CD14-positive monocyte (primary cell): ENCODE data around the gene PCDHGA6. TPM values are rescaled to one million over a fixed set of nuclear protein-coding genes. Genes with fewer than 3 reads are reported as not detected.
"Not testable (repeated sequence)": the region's sequence is repeated elsewhere in the genome, so short reads cannot be mapped to it uniquely, and the experiment has no call there.

Experiments
- DNase-seq, 3 donors: peaks; one replicate each; pipeline ENCODE4 v3.0.0-alpha.2; 2011 to 2022
- H2AFZ ChIP-seq: 2 replicates; pipeline ENCODE4 v1.6.0; 2012; ENCODE audit warnings: mild to moderate bottlenecking, low read depth, low read length, inconsistent platforms; ENCODE audit not compliant: insufficient read depth, poor library complexity, severe bottlenecking
- H3K27ac ChIP-seq, 2 donors: 1 replicate in 1 of 2; 2 replicates in 1 of 2; pipeline ENCODE4 v1.5.1; 2012 to 2013; ENCODE audit warnings: low read length in 2 of 2, control low read depth in 1 of 2, inconsistent platforms in 1 of 2, low read depth in 1 of 2, mild to moderate bottlenecking in 1 of 2
- H3K27me3 ChIP-seq, 2 donors: one replicate each; pipeline versions ENCODE4 v1.6.0 to v1.6.1; 2011 to 2013; ENCODE audit warnings: low read length in 2 of 2; ENCODE audit not compliant: control insufficient read depth in 2 of 2, insufficient read depth in 2 of 2
- H3K36me3 ChIP-seq, 2 donors: replicated peaks in 1 of 2; 1 replicate in 1 of 2; 2 replicates in 1 of 2; pipeline versions ENCODE4 v1.5.1 to v1.6.1; 2012 to 2013; ENCODE audit warnings: low read length in 2 of 2, control low read depth in 1 of 2, inconsistent platforms in 1 of 2, mild to moderate bottlenecking in 1 of 2; ENCODE audit not compliant: insufficient read depth in 2 of 2, control insufficient read depth in 1 of 2
- H3K4me1 ChIP-seq, 2 donors: 1 replicate in 1 of 2; 2 replicates in 1 of 2; pipeline versions ENCODE4 v1.5.1 to v1.6.1; 2012 to 2013; ENCODE audit warnings: low read length in 2 of 2, control low read depth in 1 of 2, inconsistent platforms in 1 of 2, mild to moderate bottlenecking in 1 of 2, moderate library complexity in 1 of 2; ENCODE audit not compliant: insufficient read depth in 2 of 2, control insufficient read depth in 1 of 2
- H3K4me2 ChIP-seq: replicated peaks from 2 replicates; pipeline ENCODE3; 2012; ENCODE audit warnings: low read length, moderate library complexity, mild to moderate bottlenecking; ENCODE audit not compliant: poor library complexity, severe bottlenecking; ENCODE audit errors: extremely low read depth
- H3K4me3 ChIP-seq, 3 experiments: fragments of 200-600 bp in 1 of 3; sonication (generic) in 1 of 3; replicated peaks in 1 of 3; 1 replicate in 2 of 3; 2 replicates in 1 of 3; pipeline ENCODE4 v1.5.1; 2011 to 2013; ENCODE audit warnings: low read length in 3 of 3, mild to moderate bottlenecking in 3 of 3, control low read depth in 2 of 3, low read depth in 2 of 3, inconsistent platforms in 1 of 3, moderate library complexity in 1 of 3
- H3K79me2 ChIP-seq: 2 replicates; pipeline ENCODE4 v1.6.0; 2012; ENCODE audit warnings: mild to moderate bottlenecking, control low read depth, inconsistent platforms, low read length, moderate library complexity; ENCODE audit not compliant: insufficient read depth
- H3K9ac ChIP-seq: 2 replicates; pipeline ENCODE4 v1.6.0; 2017; ENCODE audit warnings: low read length, mild to moderate bottlenecking; ENCODE audit not compliant: insufficient read depth, poor library complexity, severe bottlenecking
- H3K9me3 ChIP-seq, 2 donors: replicated peaks in 1 of 2; 1 replicate in 1 of 2; 2 replicates in 1 of 2; pipeline versions ENCODE4 v1.5.1 to v1.6.1; 2012 to 2013; ENCODE audit warnings: low read length in 2 of 2, control low read depth in 1 of 2; ENCODE audit not compliant: control insufficient read depth in 1 of 2, insufficient read depth in 1 of 2
- H4K20me1 ChIP-seq: 2 replicates; pipeline ENCODE4 v1.6.0; 2012; ENCODE audit warnings: mild to moderate bottlenecking, low read length, control low read depth, moderate library complexity; ENCODE audit not compliant: insufficient read depth
- H3K27ac Mint-ChIP-seq, 7 donors: one replicate each; pipeline ENCODE4 v1.8.0; 2020; ENCODE audit warnings: mild to moderate bottlenecking in 7 of 7, mixed read lengths in 7 of 7, moderate library complexity in 6 of 7, inconsistent platforms in 2 of 7
- H3K27me3 Mint-ChIP-seq, 3 donors: one replicate each; pipeline ENCODE4 v1.8.0; 2021 to 2022; ENCODE audit warnings: low read depth in 3 of 3, mild to moderate bottlenecking in 3 of 3, mixed read lengths in 3 of 3, moderate library complexity in 3 of 3, inconsistent platforms in 1 of 3
- H3K36me3 Mint-ChIP-seq, 2 donors: one replicate each; pipeline ENCODE4 v1.8.0; 2020; ENCODE audit warnings: mixed read lengths in 2 of 2, inconsistent platforms in 1 of 2, mild to moderate bottlenecking in 1 of 2
- H3K4me1 Mint-ChIP-seq: one replicate; pipeline ENCODE4 v1.8.0; 2020; ENCODE audit warnings: mild to moderate bottlenecking, mixed read lengths
- H3K4me3 Mint-ChIP-seq, 2 donors: one replicate each; pipeline ENCODE4 v1.8.0; 2020; ENCODE audit warnings: mild to moderate bottlenecking in 2 of 2, mixed read lengths in 2 of 2, moderate library complexity in 1 of 2
- H3K9me3 Mint-ChIP-seq, 7 donors: one replicate each; pipeline ENCODE4 v1.8.0; 2020 to 2022; ENCODE audit warnings: mixed read lengths in 7 of 7, mild to moderate bottlenecking in 6 of 7, moderate library complexity in 6 of 7, inconsistent platforms in 2 of 7
- WGBS: methylation state at CpG from one replicate; pipeline ENCODE4 v1.1.5; 2013; ENCODE audit warnings: missing lambda C conversion rate; ENCODE audit not compliant: insufficient coverage; 5-methylcytosine and 5-hydroxymethylcytosine counted together
- intact Hi-C, 2 donors: fragments of 100-400 bp; cut with micrococcal nuclease; formaldehyde crosslinking; loops; one replicate each; pipeline versions ENCODE4 v1.15.0 to v1.15.1; 2023
- polyA plus RNA-seq, 3 donors: library from polyadenylated mRNA; depleted of rRNA in 1 of 3; unstranded in 2 of 3; stranded (reverse) in 1 of 3; fragments of 300-500 nt in 2 of 3; fragments of >200 nt in 1 of 3; fragmentation: Illumina TruSeq in 2 of 3; gene quantifications; 1 replicate in 2 of 3; 2 replicates in 1 of 3; pipeline ENCODE4 v1.2.3, GENCODE V29; 2012 to 2021
- TF ChIP-seq, protein P1 (sequence below): fragments of 200-600 bp; IDR thresholded peaks from one replicate; pipeline ENCODE4 v1.8.0; 2022; ENCODE audit warnings: antibody characterized with exemption, mild to moderate bottlenecking

The PCDHGA6 gene
- polyA plus RNA-seq, 3 donors: not detected

DNA sequence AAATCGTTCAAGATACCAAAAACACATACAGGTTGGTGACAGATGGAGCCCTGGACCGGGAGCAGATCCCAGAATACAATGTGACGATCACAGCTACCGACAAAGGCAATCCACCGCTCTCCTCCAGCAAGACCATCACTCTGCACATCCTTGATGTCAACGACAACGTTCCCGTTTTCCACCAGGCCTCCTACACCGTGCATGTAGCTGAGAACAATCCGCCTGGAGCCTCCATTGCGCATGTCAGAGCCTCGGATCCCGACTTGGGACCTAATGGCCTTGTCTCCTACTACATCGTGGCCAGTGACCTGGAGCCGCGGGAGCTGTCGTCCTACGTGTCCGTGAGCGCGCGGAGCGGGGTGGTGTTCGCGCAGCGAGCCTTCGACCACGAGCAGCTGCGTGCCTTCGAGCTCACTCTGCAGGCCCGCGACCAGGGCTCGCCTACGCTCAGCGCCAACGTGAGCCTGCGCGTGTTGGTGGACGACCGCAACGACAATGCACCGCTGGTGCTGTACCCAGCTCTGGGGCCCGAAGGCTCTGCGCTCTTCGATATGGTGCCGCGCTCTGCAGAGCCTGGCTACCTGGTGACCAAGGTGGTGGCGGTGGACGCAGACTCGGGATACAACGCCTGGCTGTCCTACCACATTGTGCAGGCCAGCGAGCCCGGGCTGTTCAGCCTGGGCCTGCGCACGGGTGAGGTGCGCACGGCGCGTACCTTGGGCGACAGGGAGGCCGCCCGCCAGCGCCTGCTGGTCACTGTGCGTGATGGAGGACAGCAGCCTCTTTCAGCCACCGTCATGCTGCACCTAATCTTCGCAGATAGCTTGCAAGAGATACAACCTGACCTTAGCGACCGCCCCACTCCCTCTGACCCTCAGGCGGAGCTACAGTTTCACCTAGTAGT lies 1.9 kb upstream of the PCDHGA6 start:
- TF ChIP-seq, protein P1, sequence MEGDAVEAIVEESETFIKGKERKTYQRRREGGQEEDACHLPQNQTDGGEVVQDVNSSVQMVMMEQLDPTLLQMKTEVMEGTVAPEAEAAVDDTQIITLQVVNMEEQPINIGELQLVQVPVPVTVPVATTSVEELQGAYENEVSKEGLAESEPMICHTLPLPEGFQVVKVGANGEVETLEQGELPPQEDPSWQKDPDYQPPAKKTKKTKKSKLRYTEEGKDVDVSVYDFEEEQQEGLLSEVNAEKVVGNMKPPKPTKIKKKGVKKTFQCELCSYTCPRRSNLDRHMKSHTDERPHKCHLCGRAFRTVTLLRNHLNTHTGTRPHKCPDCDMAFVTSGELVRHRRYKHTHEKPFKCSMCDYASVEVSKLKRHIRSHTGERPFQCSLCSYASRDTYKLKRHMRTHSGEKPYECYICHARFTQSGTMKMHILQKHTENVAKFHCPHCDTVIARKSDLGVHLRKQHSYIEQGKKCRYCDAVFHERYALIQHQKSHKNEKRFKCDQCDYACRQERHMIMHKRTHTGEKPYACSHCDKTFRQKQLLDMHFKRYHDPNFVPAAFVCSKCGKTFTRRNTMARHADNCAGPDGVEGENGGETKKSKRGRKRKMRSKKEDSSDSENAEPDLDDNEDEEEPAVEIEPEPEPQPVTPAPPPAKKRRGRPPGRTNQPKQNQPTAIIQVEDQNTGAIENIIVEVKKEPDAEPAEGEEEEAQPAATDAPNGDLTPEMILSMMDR: no peak
- Mint-ChIP-seq H3K9me3 (peaks cover 42 to 79% (median 67%) of the 10 kb centered on the region in 7 donors), H3K27me3 (peaks cover 46 to 77% (median 72%) of the 10 kb centered on the region in 3 donors), H3K4me1 (peaks cover 8% of the 10 kb centered on the region), H3K27ac (no peak overlapping the region), H3K4me3 (peak overlapping the region in 1 of 2 donors; percentile 59), H3K36me3 (peaks cover 6 to 11% of the 10 kb centered on the region in 2 donors)
- Histone ChIP-seq H3K9me3 (peaks cover 59 to 66% of the 10 kb centered on the region in 2 donors), H3K4me1 (no peaks in the 10 kb centered on the region), H3K4me2 (no peak overlapping the region), H3K79me2 (no peaks in the 10 kb centered on the region), H3K27ac (no peak overlapping the region), H3K9ac (no peak overlapping the region), H3K36me3 (no peaks in the 10 kb centered on the region), H4K20me1 (no peaks in the 10 kb centered on the region), H3K4me3 (no peak overlapping the region), H3K27me3 (peaks cover 37 to 96% of the 10 kb centered on the region in 2 donors), H2AFZ (no peak overlapping the region)
- no peak for DNase-seq
- intact Hi-C loops: no loop called here
- 40% methylated on average over 69 of the region's 69 CpGs for WGBS

DNA sequence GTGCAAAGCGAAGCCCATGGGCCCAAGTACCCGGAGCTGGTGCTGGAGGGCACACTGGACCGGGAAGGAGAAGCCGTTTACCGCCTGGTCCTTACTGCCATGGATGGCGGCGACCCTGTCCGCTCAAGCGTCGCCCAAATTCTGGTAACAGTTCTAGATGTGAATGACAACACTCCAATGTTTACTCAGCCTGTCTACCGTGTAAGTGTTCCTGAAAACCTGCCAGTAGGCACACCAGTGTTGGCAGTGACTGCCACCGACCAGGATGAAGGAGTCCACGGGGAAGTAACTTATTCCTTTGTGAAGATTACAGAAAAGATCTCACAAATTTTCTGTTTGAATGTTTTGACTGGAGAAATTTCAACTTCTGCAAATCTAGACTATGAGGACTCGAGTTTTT lies 936 bp downstream of the PCDHGA6 start:
- Mint-ChIP-seq H3K4me3 (peak overlapping the region in 1 of 2 donors; percentile 57), H3K27ac (no peak overlapping the region), H3K36me3 (peaks cover 6 to 11% of the 10 kb centered on the region in 2 donors), H3K9me3 (peaks cover 42 to 83% (median 73%) of the 10 kb centered on the region in 7 donors), H3K27me3 (peaks cover 37 to 70% (median 58%) of the 10 kb centered on the region in 3 donors), H3K4me1 (peaks cover 8% of the 10 kb centered on the region)
- TF ChIP-seq, protein P1: no peak
- intact Hi-C loops: no loop called here
- H3K79me2 ChIP-seq: no peaks in the 10 kb centered on the region
- no peaks in the 10 kb centered on the region for H3K36me3 ChIP-seq
- no peak overlapping the region for H3K4me3 ChIP-seq
- no peak overlapping the region for H3K27ac ChIP-seq
- no peaks in the 10 kb centered on the region for H3K4me1 ChIP-seq
- no peak for DNase-seq
- no peak overlapping the region for H3K9ac ChIP-seq
- no peak overlapping the region for H3K4me2 ChIP-seq
- peaks cover 31 to 82% of the 10 kb centered on the region in 2 donors for H3K27me3 ChIP-seq
- H4K20me1 ChIP-seq: no peaks in the 10 kb centered on the region
- WGBS: 65% methylated on average over 11 of the region's 14 CpGs
- peaks cover 64 to 73% of the 10 kb centered on the region in 2 donors for H3K9me3 ChIP-seq
- no peak overlapping the region for H2AFZ ChIP-seq

- H3K36me3 Mint-ChIP-seq: peaks cover 6 to 11% of the 10 kb centered on the region in 2 donors
- H3K4me1 ChIP-seq, H3K4me1 Mint-ChIP-seq, DNase-seq, H3K27ac ChIP-seq, H2AFZ ChIP-seq, intact Hi-C loops, H3K79me2 ChIP-seq, H3K27ac Mint-ChIP-seq, H3K9ac ChIP-seq, H3K36me3 ChIP-seq, H3K4me2 ChIP-seq, H3K4me3 ChIP-seq, H4K20me1 ChIP-seq: not testable (repeated sequence)
- Histone ChIP-seq H3K9me3 (peaks cover 57 to 67% of the 10 kb centered on the region in 2 donors), H3K27me3 (peaks cover 29 to 77% of the 10 kb centered on the region in 2 donors)
- peak overlapping the region in 1 of 2 donors; percentile 63 for H3K4me3 Mint-ChIP-seq
- peaks cover 38 to 78% (median 69%) of the 10 kb centered on the region in 7 donors for H3K9me3 Mint-ChIP-seq
- H3K27me3 Mint-ChIP-seq: peaks cover 34 to 67% (median 48%) of the 10 kb centered on the region in 3 donors
- 49% methylated on average over 23 of the region's 48 CpGs for WGBS
Measured at GRCh38 chr5:141375444-141376155, 1.9 kb downstream of the PCDHGA6 start.
